Skeletal muscle tissue (tissue), 4 donors: ENCODE results near the gene ACOT8. TPM values are rescaled to one million over a fixed set of nuclear protein-coding genes. Genes with fewer than 3 reads are reported as not detected.
A peak's percentile ranks its signal among the peaks of the same experiment; 100 is the strongest.
"Not testable (repeated sequence)": the region's sequence is repeated elsewhere in the genome, so short reads cannot be mapped to it uniquely, and the experiment has no call there.

Source experiments
- H3K27ac ChIP-seq: one replicate; pipeline ENCODE4 v1.7.0; 2013; ENCODE audit warnings: mild to moderate bottlenecking, low read depth, low read length, inconsistent platforms
- H3K27me3 ChIP-seq, 3 donors: one replicate each; pipeline ENCODE4 v1.7.0; 2013; ENCODE audit warnings: low read length in 3 of 3; ENCODE audit not compliant: control insufficient read depth in 3 of 3, insufficient read depth in 3 of 3
- H3K36me3 ChIP-seq, 3 donors: one replicate each; pipeline ENCODE4 v1.7.0; 2013; ENCODE audit warnings: low read length in 3 of 3; ENCODE audit not compliant: control insufficient read depth in 3 of 3, insufficient read depth in 3 of 3
- H3K4me1 ChIP-seq, 3 donors: one replicate each; pipeline ENCODE4 v1.7.0; 2013; ENCODE audit warnings: low read length in 3 of 3, mild to moderate bottlenecking in 3 of 3; ENCODE audit not compliant: control insufficient read depth in 3 of 3, insufficient read depth in 3 of 3
- H3K4me3 ChIP-seq, 3 donors: one replicate each; pipeline ENCODE4 v1.7.0; 2013; ENCODE audit warnings: low read length in 3 of 3
- H3K9ac ChIP-seq, 3 donors: one replicate each; pipeline ENCODE4 v1.7.0; 2013; ENCODE audit warnings: low read length in 3 of 3, mild to moderate bottlenecking in 3 of 3, moderate library complexity in 2 of 3, low read depth in 1 of 3
- H3K9me3 ChIP-seq, 3 donors: one replicate each; pipeline ENCODE4 v1.7.0; 2013; ENCODE audit warnings: low read length in 3 of 3; ENCODE audit not compliant: control insufficient read depth in 3 of 3
- total RNA-seq: library from RNA; depleted of rRNA; stranded (reverse); fragments of >200 nt; gene quantifications from one replicate; pipeline ENCODE4 v1.2.3, GENCODE V29; 2014
- donor health status: Osteomylitis.

Gene ACOT8
- total RNA-seq, 1 donor from 2014 or later: 27.1 TPM

- Histone ChIP-seq H3K27ac (peak overlapping the region; percentile 99), H3K4me1 (peaks cover 38 to 58% (median 50%) of the 10 kb centered on the region in 3 donors), H3K36me3 (peaks cover 2 to 14% (median 9%) of the 10 kb centered on the region in 3 donors)
- H3K9me3 ChIP-seq, H3K9ac ChIP-seq, H3K27me3 ChIP-seq, H3K4me3 ChIP-seq: not testable (repeated sequence)
Observed at GRCh38 chr20:45829673-45830106, 27.5 kb downstream of the ACOT8 start.

DNA sequence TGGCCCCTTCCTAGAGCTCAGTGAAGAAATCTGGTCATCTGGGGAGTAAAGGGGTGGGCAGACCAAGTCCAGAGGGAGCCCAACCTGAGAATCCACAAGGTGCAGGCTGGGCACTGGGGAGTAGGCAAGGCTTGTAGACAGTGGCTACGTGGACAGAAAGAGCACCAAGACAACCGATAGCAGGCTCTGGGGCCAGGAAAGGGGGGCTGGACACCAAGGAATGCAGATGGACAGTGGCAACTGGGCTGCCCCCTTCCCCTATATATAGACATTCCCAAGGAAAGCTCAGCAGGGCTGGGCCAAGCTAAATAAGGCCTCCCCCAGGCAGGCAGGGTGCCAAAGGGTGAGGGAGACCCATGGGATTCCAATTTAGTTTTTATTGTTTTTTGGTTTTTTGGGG is 28.6 kb downstream of the ACOT8 start:
- peaks cover 10 to 25% (median 11%) of the 10 kb centered on the region in 3 donors for H3K36me3 ChIP-seq
- peak overlapping the region; percentile 37 to 81 (median 59) for H3K4me3 ChIP-seq
- peaks cover 0 to 8% (median 6%) of the 10 kb centered on the region in 3 donors for H3K27me3 ChIP-seq
- no peaks in the 10 kb centered on the region for H3K9me3 ChIP-seq
- H3K27ac ChIP-seq: peak overlapping the region; percentile 99
- H3K4me1 ChIP-seq: peaks cover 39 to 62% (median 48%) of the 10 kb centered on the region in 3 donors
- peak overlapping the region; percentile 90 to 97 (median 91) for H3K9ac ChIP-seq

GRCh38 chr20:45827712-45828111 is 29.5 kb downstream of the ACOT8 start:
- Histone ChIP-seq H3K4me3 (peak overlapping the region; percentile 59 to 81 (median 71)), H3K27me3 (peaks cover 6 to 8% (median 6%) of the 10 kb centered on the region in 3 donors), H3K4me1 (peaks cover 35 to 61% (median 48%) of the 10 kb centered on the region in 3 donors), H3K9ac (peak overlapping the region; percentile 90 to 97 (median 91)), H3K36me3 (peaks cover 13 to 27% (median 13%) of the 10 kb centered on the region in 3 donors), H3K9me3 (no peaks in the 10 kb centered on the region), H3K27ac (peak overlapping the region; percentile 99)

DNA sequence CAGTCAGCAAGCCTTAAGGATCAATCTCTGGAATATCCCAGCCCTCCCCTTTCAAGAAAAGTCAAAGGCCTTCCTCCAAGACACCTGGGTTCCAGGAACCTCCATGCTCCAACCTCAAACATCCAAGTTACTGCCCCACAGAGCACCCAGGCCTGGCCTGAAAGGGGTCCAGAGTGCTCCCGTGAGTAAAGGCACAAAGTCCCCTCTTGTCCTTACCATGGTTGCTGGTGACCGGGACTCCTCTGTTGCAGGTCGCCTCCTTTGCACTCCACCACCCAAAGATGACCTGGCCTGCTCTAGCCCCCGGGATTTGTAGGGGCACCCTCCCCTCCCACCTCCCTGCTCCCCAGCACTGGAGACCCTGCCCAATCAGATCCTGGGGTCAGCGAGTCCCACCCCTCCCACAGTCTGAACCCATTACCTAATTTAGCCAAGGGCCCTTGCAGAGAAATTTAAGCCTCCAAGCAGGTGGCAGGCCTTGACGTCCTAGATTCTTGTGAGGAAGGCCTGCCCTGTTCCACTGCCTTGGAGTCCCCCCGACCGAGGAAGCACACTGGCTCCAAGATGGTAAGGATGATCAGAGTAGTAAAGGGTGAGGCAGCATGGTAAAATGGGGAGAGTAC is 30.1 kb downstream of the ACOT8 start, which contains the start of gene TNNC2:
TSS of gene TNNC2 (minus strand) at position 283 of the 623 bp plus-strand sequence. CDS start at position 219, 64 bp downstream.
- Histone ChIP-seq H3K27ac (peak within 1 kb of the TSS; percentile 99), H3K9ac (peak within 1 kb of the TSS; percentile 90 to 97 (median 91)), H3K4me1 (peaks cover 36 to 61% (median 48%) of the 10 kb centered on the region in 3 donors)

GRCh38 chr20:45826381-45827019 is 30.7 kb downstream of the ACOT8 start:
- H3K4me3 ChIP-seq: peak overlapping the region; percentile 69 to 91 (median 81)
- peaks cover 40 to 62% (median 45%) of the 10 kb centered on the region in 3 donors for H3K4me1 ChIP-seq

More for the DNA sequence above, 30.1 kb downstream of the ACOT8 start, which contains the start of gene TNNC2:
- H3K4me3 ChIP-seq: peak within 1 kb of the TSS; percentile 71 to 91 (median 81)
- H3K9me3 ChIP-seq: no peaks in the 10 kb centered on the region
- H3K36me3 ChIP-seq: peaks cover 13 to 29% (median 14%) of the 10 kb centered on the region in 3 donors
- H3K27me3 ChIP-seq: peaks cover 6 to 9% (median 8%) of the 10 kb centered on the region in 3 donors

GRCh38 chr20:45823949-45824835 is 33.0 kb downstream of the ACOT8 start:
- Histone ChIP-seq H3K4me3 (peak overlapping the region; percentile 75 to 91 (median 81)), H3K4me1 (peaks cover 40 to 62% (median 45%) of the 10 kb centered on the region in 3 donors), H3K36me3 (peaks cover 16 to 38% (median 17%) of the 10 kb centered on the region in 3 donors), H3K9ac (peak overlapping the region; percentile 90 to 97 (median 91)), H3K9me3 (no peaks in the 10 kb centered on the region), H3K27ac (peak overlapping the region; percentile 99), H3K27me3 (peaks cover 6 to 9% (median 8%) of the 10 kb centered on the region in 3 donors)

More at GRCh38 chr20:45826381-45827019, 30.7 kb downstream of the ACOT8 start:
- Histone ChIP-seq H3K27ac (peak overlapping the region; percentile 99), H3K27me3 (peaks cover 6 to 9% (median 8%) of the 10 kb centered on the region in 3 donors), H3K9ac (peak overlapping the region; percentile 90 to 97 (median 91)), H3K36me3 (peaks cover 13 to 29% (median 14%) of the 10 kb centered on the region in 3 donors), H3K9me3 (no peaks in the 10 kb centered on the region)

- H3K36me3 ChIP-seq: peaks cover 16 to 38% (median 21%) of the 10 kb centered on the region in 3 donors
Observed at GRCh38 chr20:45822857-45823256, 34.3 kb downstream of the ACOT8 start.

GRCh38 chr20:45821947-45822346 is 35.2 kb downstream of the ACOT8 start:
- Histone ChIP-seq H3K27ac (no peak overlapping the region), H3K36me3 (peaks cover 16 to 38% (median 21%) of the 10 kb centered on the region in 3 donors), H3K9ac (no peak overlapping the region), H3K27me3 (peaks cover 6 to 9% (median 8%) of the 10 kb centered on the region in 3 donors), H3K4me1 (peaks cover 30 to 43% (median 34%) of the 10 kb centered on the region in 3 donors), H3K4me3 (peak overlapping the region; percentile 29 to 81 (median 54)), H3K9me3 (no peaks in the 10 kb centered on the region)

More at GRCh38 chr20:45822857-45823256, 34.3 kb downstream of the ACOT8 start:
- Histone ChIP-seq H3K4me3 (peak overlapping the region; percentile 69 to 91 (median 81)), H3K27ac (no peak overlapping the region), H3K9ac (peak overlapping the region; percentile 70 to 90 (median 71)), H3K27me3 (peaks cover 6 to 9% (median 8%) of the 10 kb centered on the region in 3 donors), H3K9me3 (no peaks in the 10 kb centered on the region), H3K4me1 (peaks cover 34 to 52% (median 35%) of the 10 kb centered on the region in 3 donors)

DNA sequence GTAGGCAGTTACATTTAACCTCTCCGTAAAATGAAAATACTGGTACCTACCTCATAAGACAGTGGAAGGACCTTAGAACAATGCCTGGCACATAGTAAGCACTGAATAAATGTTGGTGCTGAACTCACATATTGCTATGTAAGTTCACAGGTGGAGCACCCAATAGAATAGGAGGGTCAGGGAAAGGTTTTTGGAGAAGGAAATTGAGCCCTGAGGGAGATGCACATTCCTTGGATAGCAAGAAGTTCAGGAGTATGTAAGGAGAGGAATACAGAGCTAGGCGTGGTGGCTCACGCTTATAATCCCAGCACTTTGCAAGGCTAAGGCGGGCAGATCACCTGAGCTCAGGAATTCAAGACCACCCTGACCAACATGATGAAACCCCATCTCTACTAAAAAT is 37.7 kb downstream of the ACOT8 start:
- H3K27me3 ChIP-seq: peaks cover 6 to 9% (median 8%) of the 10 kb centered on the region in 3 donors
- peaks cover 12 to 22% (median 14%) of the 10 kb centered on the region in 3 donors for H3K36me3 ChIP-seq
- no peak overlapping the region for H3K4me3 ChIP-seq
- H3K4me1 ChIP-seq: peaks cover 18 to 26% (median 23%) of the 10 kb centered on the region in 3 donors
- no peaks in the 10 kb centered on the region for H3K9me3 ChIP-seq
- no peak overlapping the region for H3K27ac ChIP-seq
- H3K9ac ChIP-seq: no peak overlapping the region
